Peyer's patch (tissue), 4 donors: ENCODE measurements around the gene NME7.

Source experiments
- POLR2A ChIP-seq, 2 donors: fragments of 450-650 bp; IDR thresholded peaks; one replicate each; pipeline ENCODE4 v1.5.1; 2017; ENCODE audit warnings: antibody characterized with exemption in 2 of 2, mild to moderate bottlenecking in 2 of 2, moderate library complexity in 2 of 2
- TF ChIP-seq, protein P1 (sequence below), 6 experiments: fragments of 450-650 bp in 4 of 6; fragments of 200-600 bp in 2 of 6; sonication (generic) in 1 of 6; IDR thresholded peaks; one replicate each; pipeline ENCODE4 v1.5.1; 2017 to 2019; ENCODE audit warnings: antibody characterized with exemption in 6 of 6, mild to moderate bottlenecking in 3 of 6, moderate library complexity in 1 of 6

DNA sequence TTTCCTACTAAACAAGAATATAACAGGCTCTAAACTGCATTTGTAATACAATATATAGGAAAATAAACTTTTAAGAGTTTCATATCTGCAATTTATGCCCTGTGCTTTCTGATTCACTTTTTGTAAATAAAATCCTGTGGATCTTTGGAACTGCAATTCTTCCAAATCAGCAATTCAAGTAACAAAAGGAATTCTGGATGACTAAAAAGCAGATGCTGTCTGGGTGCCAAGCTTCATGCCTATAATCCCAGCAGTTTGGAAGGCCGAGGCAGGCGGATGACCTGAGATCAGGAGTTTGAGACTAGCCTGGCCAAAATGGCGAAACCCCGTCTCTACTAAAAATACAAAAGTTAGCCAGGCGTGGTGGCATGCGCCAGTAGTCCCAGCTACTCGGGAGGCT, 6.3 kb downstream of the NME7 start:
- TF ChIP-seq, protein P1, sequence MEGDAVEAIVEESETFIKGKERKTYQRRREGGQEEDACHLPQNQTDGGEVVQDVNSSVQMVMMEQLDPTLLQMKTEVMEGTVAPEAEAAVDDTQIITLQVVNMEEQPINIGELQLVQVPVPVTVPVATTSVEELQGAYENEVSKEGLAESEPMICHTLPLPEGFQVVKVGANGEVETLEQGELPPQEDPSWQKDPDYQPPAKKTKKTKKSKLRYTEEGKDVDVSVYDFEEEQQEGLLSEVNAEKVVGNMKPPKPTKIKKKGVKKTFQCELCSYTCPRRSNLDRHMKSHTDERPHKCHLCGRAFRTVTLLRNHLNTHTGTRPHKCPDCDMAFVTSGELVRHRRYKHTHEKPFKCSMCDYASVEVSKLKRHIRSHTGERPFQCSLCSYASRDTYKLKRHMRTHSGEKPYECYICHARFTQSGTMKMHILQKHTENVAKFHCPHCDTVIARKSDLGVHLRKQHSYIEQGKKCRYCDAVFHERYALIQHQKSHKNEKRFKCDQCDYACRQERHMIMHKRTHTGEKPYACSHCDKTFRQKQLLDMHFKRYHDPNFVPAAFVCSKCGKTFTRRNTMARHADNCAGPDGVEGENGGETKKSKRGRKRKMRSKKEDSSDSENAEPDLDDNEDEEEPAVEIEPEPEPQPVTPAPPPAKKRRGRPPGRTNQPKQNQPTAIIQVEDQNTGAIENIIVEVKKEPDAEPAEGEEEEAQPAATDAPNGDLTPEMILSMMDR (IDR thresholded peaks at IDR 0.05): no peak
- TF ChIP-seq POLR2A (IDR thresholded peaks at IDR 0.05): no peak
